Neutrophil (primary cell): ENCODE results near the gene CAB39.
A peak's percentile ranks its signal among the peaks of the same experiment; 100 is the strongest.

Experiments
- H3K27ac ChIP-seq: fragments of 200-600 bp; sonication (generic); 2 replicates; pipeline ENCODE4 v1.5.1; 2016; ENCODE audit warnings: mild to moderate bottlenecking, moderate library complexity
- H3K27me3 ChIP-seq: fragments of 200-600 bp; sonication (generic); 2 replicates; pipeline ENCODE4 v1.6.0; 2016; ENCODE audit warnings: mild to moderate bottlenecking
- H3K36me3 ChIP-seq: fragments of 200-600 bp; sonication (generic); 2 replicates; pipeline ENCODE4 v1.5.1; 2017
- H3K4me1 ChIP-seq, 2 experiments: fragments of 200-600 bp in 1 of 2; sonication (generic) in 1 of 2; 1 replicate in 1 of 2; 2 replicates in 1 of 2; pipeline versions ENCODE4 v1.5.1 to v1.6.1; 2013 to 2016; ENCODE audit warnings: low read depth in 1 of 2, low read length in 1 of 2, mild to moderate bottlenecking in 1 of 2, moderate library complexity in 1 of 2; ENCODE audit not compliant: control insufficient read depth in 1 of 2, insufficient read depth in 1 of 2
- H3K4me3 ChIP-seq, 2 experiments: fragments of 200-600 bp in 1 of 2; sonication (generic) in 1 of 2; 1 replicate in 1 of 2; 2 replicates in 1 of 2; pipeline ENCODE4 v1.5.1; 2013 to 2016; ENCODE audit warnings: low read depth in 1 of 2, low read length in 1 of 2, mild to moderate bottlenecking in 1 of 2, moderate library complexity in 1 of 2
- H3K9me3 ChIP-seq: fragments of 200-600 bp; sonication (generic); 2 replicates; pipeline ENCODE4 v1.5.1; 2016
- TF ChIP-seq, protein P1 (sequence below): fragments of 200-600 bp; sonication (generic); IDR thresholded peaks from 2 replicates; pipeline ENCODE4 v1.5.1; 2016; ENCODE audit warnings: antibody characterized with exemption

Gene CAB39

DNA sequence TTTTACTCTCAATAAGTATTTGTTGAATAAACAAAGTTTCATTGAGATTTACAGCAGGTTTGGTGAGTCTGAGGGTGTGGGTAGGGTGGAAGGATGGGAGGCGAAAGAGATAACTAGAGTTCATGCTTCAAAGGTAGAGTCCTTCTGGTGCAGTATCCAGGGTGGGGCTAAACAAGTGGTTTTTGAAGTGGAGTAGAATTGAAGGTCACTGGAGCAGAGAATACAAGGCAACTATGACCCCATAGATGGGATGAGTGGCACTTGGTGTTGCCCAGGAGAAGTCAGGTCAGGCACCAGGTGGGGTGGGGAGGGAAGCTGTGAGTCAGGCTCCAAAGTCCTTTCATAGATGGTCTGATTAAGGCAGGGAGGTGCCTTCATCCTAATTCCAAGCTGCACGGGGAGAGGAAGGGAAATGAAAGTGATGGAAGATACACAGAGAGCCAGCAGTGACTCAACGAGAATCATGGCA is 6.6 kb upstream of the CAB39 start:
- TF ChIP-seq, protein P1, sequence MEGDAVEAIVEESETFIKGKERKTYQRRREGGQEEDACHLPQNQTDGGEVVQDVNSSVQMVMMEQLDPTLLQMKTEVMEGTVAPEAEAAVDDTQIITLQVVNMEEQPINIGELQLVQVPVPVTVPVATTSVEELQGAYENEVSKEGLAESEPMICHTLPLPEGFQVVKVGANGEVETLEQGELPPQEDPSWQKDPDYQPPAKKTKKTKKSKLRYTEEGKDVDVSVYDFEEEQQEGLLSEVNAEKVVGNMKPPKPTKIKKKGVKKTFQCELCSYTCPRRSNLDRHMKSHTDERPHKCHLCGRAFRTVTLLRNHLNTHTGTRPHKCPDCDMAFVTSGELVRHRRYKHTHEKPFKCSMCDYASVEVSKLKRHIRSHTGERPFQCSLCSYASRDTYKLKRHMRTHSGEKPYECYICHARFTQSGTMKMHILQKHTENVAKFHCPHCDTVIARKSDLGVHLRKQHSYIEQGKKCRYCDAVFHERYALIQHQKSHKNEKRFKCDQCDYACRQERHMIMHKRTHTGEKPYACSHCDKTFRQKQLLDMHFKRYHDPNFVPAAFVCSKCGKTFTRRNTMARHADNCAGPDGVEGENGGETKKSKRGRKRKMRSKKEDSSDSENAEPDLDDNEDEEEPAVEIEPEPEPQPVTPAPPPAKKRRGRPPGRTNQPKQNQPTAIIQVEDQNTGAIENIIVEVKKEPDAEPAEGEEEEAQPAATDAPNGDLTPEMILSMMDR = no peak
- Histone ChIP-seq H3K36me3 (no peaks in the 10 kb centered on the region), H3K27ac (peak overlapping the region; percentile 72), H3K4me3 (no peak overlapping the region), H3K9me3 (no peaks in the 10 kb centered on the region), H3K27me3 (no peaks in the 10 kb centered on the region), H3K4me1 (peaks cover 49 to 56% of the 10 kb centered on the region in 2 experiments)

DNA sequence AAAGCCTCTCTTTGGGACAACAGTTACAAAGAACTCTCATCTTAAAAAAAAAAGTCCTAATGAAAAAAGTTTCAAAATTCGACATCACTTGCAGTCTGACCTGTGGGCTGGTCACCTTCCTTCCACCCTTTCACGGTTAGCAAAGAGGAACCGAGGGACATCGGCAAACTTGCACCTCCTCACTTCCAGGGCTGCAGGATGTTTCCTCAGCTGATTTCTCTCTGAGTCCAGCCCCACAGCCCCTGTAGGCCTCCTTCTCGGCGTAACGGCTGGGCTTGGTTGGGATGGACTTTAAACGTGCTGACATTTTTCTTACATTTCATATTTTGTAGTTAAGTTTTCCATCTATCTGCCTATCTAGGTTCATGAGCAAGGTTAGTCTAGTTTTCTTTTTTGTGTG is 5.7 kb upstream of the CAB39 start:
- Histone ChIP-seq H3K36me3 (no peaks in the 10 kb centered on the region), H3K4me3 (peak overlapping the region; percentile 6 to 13), H3K27me3 (no peaks in the 10 kb centered on the region), H3K9me3 (no peaks in the 10 kb centered on the region), H3K27ac (peak overlapping the region; percentile 72), H3K4me1 (peaks cover 56 to 58% of the 10 kb centered on the region in 2 experiments)
- TF ChIP-seq, protein P1 = no peak

DNA sequence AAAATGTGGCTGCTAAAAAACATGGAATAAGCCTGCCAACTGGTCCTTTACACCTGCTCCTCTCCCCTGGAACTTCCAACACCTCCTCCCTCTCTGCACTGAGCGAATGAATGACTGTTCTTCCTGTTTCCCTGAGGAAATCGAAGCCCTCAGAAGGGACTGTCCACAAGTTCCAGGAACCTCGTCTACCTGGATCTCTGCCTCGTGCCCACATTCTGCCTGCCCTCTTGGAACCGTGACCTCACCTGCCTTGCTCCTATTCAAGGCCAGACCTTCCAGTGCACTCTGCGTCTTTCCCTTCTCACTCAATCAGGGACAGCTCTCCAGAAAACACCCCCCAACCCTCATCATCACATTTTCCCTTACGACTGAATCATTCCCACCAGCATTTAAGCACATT is 4.4 kb upstream of the CAB39 start:
- no peaks in the 10 kb centered on the region for H3K27me3 ChIP-seq
- H3K36me3 ChIP-seq = no peaks in the 10 kb centered on the region
- H3K4me3 ChIP-seq = no peak overlapping the region
- H3K9me3 ChIP-seq = no peaks in the 10 kb centered on the region
- peak overlapping the region; percentile 72 for H3K27ac ChIP-seq
- H3K4me1 ChIP-seq = peaks cover 61 to 64% of the 10 kb centered on the region in 2 experiments
- TF ChIP-seq, protein P1 = no peak

DNA sequence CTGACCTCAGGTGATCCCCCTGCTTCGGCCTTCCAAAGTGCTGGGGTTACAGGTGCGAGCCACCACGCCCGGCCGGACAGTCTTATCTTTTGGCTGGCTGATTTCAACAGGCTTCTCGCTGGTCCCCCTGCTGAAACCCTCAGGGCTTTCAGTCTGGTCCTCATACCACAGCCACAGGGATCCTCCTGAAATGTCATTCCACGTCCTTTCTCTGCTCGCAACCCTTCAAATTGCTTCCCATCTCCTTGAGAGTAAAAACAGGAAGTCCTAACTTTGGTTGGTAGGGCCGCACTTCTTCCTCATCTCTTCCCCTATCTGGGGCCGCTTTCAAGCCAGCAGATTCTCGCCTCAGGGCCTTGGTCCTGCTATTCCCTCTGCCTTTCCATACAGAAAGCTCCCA is 1.4 kb upstream of the CAB39 start:
- Histone ChIP-seq H3K27ac (peak overlapping the region; percentile 92), H3K9me3 (no peaks in the 10 kb centered on the region), H3K4me1 (peaks cover 80 to 81% of the 10 kb centered on the region in 2 experiments), H3K27me3 (no peaks in the 10 kb centered on the region), H3K36me3 (no peaks in the 10 kb centered on the region), H3K4me3 (peak overlapping the region; percentile 95 to 96)
- TF ChIP-seq, protein P1 = no peak

DNA sequence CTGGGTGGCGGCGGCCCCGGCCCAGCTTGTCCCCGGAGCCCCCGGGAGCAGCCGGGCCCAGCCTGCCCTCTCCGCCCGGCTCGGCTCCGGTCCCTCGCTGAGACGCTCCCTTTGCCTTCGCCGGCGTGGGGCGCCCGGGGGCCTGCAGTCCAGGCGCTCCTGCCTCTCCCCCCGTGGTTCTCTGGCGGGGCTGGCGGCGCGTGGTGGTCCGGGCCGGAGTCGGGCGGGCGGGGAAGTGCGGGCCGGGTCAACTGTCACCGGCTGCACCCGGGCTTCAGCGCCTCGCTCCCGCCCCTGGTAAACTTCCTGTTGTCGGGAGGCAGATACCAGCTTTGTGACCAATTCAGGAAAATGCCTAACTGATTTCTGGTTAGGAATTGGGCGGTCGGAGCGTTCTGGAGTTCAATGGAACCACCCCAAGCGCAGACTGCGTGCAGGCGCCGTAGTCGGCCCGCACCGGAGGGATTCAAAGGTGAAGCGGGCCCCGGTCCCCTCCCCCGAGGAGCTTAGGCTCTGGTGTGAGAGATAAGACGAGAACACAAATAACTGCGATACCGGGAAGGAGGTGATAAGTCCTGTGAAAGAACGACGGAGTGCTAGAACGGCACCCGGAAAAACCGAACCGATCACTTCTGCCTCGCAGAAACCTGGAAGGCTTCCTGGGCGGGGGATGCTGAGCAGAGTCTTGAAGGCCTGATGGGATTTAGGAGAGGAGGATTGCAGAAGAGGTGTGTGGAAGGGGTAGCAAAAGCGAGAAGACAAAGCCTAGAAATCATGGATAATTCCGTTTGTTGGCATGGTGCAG is 891 bp downstream of the CAB39 start:
- H3K4me1 ChIP-seq = peaks cover 80 to 82% of the 10 kb centered on the region in 2 experiments
- TF ChIP-seq, protein P1 = no peak
- H3K36me3 ChIP-seq = no peaks in the 10 kb centered on the region
- peak overlapping the region; percentile 92 for H3K27ac ChIP-seq
- H3K9me3 ChIP-seq = no peaks in the 10 kb centered on the region
- no peaks in the 10 kb centered on the region for H3K27me3 ChIP-seq
- H3K4me3 ChIP-seq = peak overlapping the region; percentile 95 to 96
